GM18951 (cell line): ENCODE results near the gene RHOD.

ENCODE experiments used
- POLR2A ChIP-seq: IDR thresholded peaks from 4 replicates; pipeline ENCODE4 v1.6.1; 2011; ENCODE audit warnings: mild to moderate bottlenecking; ENCODE audit not compliant: insufficient read length, insufficient read depth; ENCODE audit errors: extremely low read depth
- in situ Hi-C: fragments of 300-500 bp; cut with MboI; formaldehyde crosslinking; loops from one replicate; pipeline ENCODE4 v1.12.0; 2022; ENCODE audit warnings: low sequenced_read_pairs, mixed read lengths, inconsistent platforms; ENCODE audit not compliant: unreplicated experiment

Gene RHOD

GRCh38 chr11:67098799-67099429 is 42.3 kb downstream of the RHOD start:
- no peak for TF ChIP-seq POLR2A
- in situ Hi-C loops, result no loop called here

GRCh38 chr11:67099831-67100324 is 43.2 kb downstream of the RHOD start:
- TF ChIP-seq POLR2A, result no peak
- in situ Hi-C loops, result no loop called here

GRCh38 chr11:67102664-67103063 is 46.0 kb downstream of the RHOD start:
- in situ Hi-C loops, result no loop called here
- TF ChIP-seq POLR2A, result no peak

GRCh38 chr11:67105964-67106363 is 49.3 kb downstream of the RHOD start:
- in situ Hi-C loops, result no loop called here
- TF ChIP-seq POLR2A, result no peak

GRCh38 chr11:67111261-67111660 is 54.6 kb downstream of the RHOD start:
- no peak for TF ChIP-seq POLR2A
- in situ Hi-C loops, result no loop called here

- in situ Hi-C loops, result no loop called here
- no peak for TF ChIP-seq POLR2A
Observed at GRCh38 chr11:67113231-67113721, 56.6 kb downstream of the RHOD start.

GRCh38 chr11:67114275-67114896 is 57.7 kb downstream of the RHOD start:
- in situ Hi-C loops, result no loop called here
- TF ChIP-seq POLR2A, result no peak

GRCh38 chr11:67116758-67117105 is 60.1 kb downstream of the RHOD start:
- TF ChIP-seq POLR2A, result no peak
- in situ Hi-C loops, result no loop called here

GRCh38 chr11:67117176-67117575 is 60.5 kb downstream of the RHOD start:
- in situ Hi-C loops, result no loop called here
- TF ChIP-seq POLR2A, result no peak

GRCh38 chr11:67117672-67118180 is 61.1 kb downstream of the RHOD start:
- no peak for TF ChIP-seq POLR2A
- in situ Hi-C loops, result no loop called here

- in situ Hi-C loops, result no loop called here
- peak; percentile 43 for TF ChIP-seq POLR2A
Observed at GRCh38 chr11:67118181-67118766, 61.6 kb downstream of the RHOD start.

- peak; percentile 71 for TF ChIP-seq POLR2A
- in situ Hi-C loops, result no loop called here
Observed at GRCh38 chr11:67118801-67119584, 62.3 kb downstream of the RHOD start, which contains the start of gene KDM2A. KDM2A (plus strand) TSS chr11:67119263; CDS start chr11:67121317, 2,054 bp downstream.
